HepG2 (cell line): ENCODE results near the gene LASP1. TPM values are rescaled to one million over a fixed set of nuclear protein-coding genes. Genes with fewer than 3 reads are reported as not detected.
A peak's percentile ranks its signal among the peaks of the same experiment; 100 is the strongest.

ENCODE experiments used
- AKAP8 ChIP-seq: sonication (generic); formaldehyde crosslinking; IDR thresholded peaks from 2 replicates; pipeline ENCODE4 v1.5.1; 2020; ENCODE audit warnings: mild to moderate bottlenecking, missing genetic modification reagents
- FOSL1 ChIP-seq: sonication (generic); formaldehyde crosslinking; IDR thresholded peaks from 2 replicates; pipeline ENCODE4 v1.9.0; 2021; ENCODE audit warnings: missing genetic modification reagents, borderline replicate concordance
- HDAC6 ChIP-seq: fragments of 200-600 bp; sonication (generic); IDR thresholded peaks from 2 replicates; pipeline ENCODE4 v1.7.0; 2017; ENCODE audit warnings: mild to moderate bottlenecking, antibody characterized with exemption, low read length, low read depth
- KDM5B ChIP-seq: sonication (generic); formaldehyde crosslinking; IDR thresholded peaks from 2 replicates; pipeline ENCODE4 v1.4.0; 2020; ENCODE audit warnings: missing genetic modification reagents, mild to moderate bottlenecking, borderline replicate concordance
- KDM6A ChIP-seq: IDR thresholded peaks from 2 replicates; pipeline ENCODE4 v1.6.1; 2016; ENCODE audit warnings: low read depth
- KLF6 ChIP-seq: IDR thresholded peaks from 2 replicates; pipeline ENCODE4 v1.8.0; 2016; ENCODE audit warnings: missing biosample characterization, missing genetic modification reagents
- PHF5A ChIP-seq: IDR thresholded peaks from one replicate; pipeline ENCODE4 v1.6.1; 2018; ENCODE audit warnings: low read depth, missing genetic modification reagents; ENCODE audit not compliant: unreplicated experiment
- RARA ChIP-seq: IDR thresholded peaks from 2 replicates; pipeline ENCODE4 v1.6.1; 2016; ENCODE audit warnings: missing genetic modification reagents, missing compliant biosample characterization
- RXRB ChIP-seq: IDR thresholded peaks from 2 replicates; pipeline ENCODE4 v1.6.1; 2016; ENCODE audit warnings: borderline replicate concordance, missing genetic modification reagents, missing compliant biosample characterization
- TBX2 ChIP-seq: sonication (generic); formaldehyde crosslinking; IDR thresholded peaks from 2 replicates; pipeline ENCODE4 v1.5.0; 2020; ENCODE audit warnings: missing genetic modification reagents, mild to moderate bottlenecking, borderline replicate concordance
- ZBTB20 ChIP-seq: sonication (generic); formaldehyde crosslinking; IDR thresholded peaks from 2 replicates; pipeline ENCODE4 v1.8.1; 2023; ENCODE audit warnings: missing genetic modification reagents, low read depth, mild to moderate bottlenecking, borderline replicate concordance
- ZMYM3 ChIP-seq: sonication (generic); formaldehyde crosslinking; IDR thresholded peaks from 2 replicates; pipeline ENCODE4 v1.5.1; 2020; ENCODE audit warnings: mild to moderate bottlenecking, missing genetic modification reagents
- ZNF292 ChIP-seq: sonication (generic); formaldehyde crosslinking; IDR thresholded peaks from 2 replicates; pipeline ENCODE4 v1.8.1; 2022; ENCODE audit warnings: mild to moderate bottlenecking, low read depth, missing genetic modification reagents, borderline replicate concordance
- ZNF891 ChIP-seq: sonication (generic); formaldehyde crosslinking; IDR thresholded peaks from 2 replicates; pipeline ENCODE4 v1.5.0; 2020; ENCODE audit warnings: mild to moderate bottlenecking, missing genetic modification reagents
- ZSCAN29 ChIP-seq: sonication (generic); formaldehyde crosslinking; conservative IDR thresholded peaks from 2 replicates; pipeline ENCODE4 v1.4.0; 2020; ENCODE audit warnings: mild to moderate bottlenecking, missing genetic modification reagents
- polyA plus RNA-seq, 8 experiments: library from polyadenylated mRNA; depleted of rRNA in 3 of 8; stranded (reverse) in 7 of 8; unstranded in 1 of 8; fragments of >200 nt; fragmentation: Illumina TruSeq in 4 of 8; extraction: Trizol in 4 of 8; gene quantifications; 2 replicates each; pipeline versions ENCODE4 v1.2.1 to v1.2.3, GENCODE V29; 2011 to 2016; ENCODE audit warnings: low read depth in 4 of 8, missing spikeins in 1 of 8, mixed read lengths in 1 of 8; ENCODE audit not compliant: insufficient read depth in 1 of 8
- total RNA-seq, 5 experiments: library from RNA; depleted of rRNA; stranded (reverse); fragments of >200 nt; fragmentation: Illumina TruSeq; extraction: Trizol; gene quantifications; 2 replicates each; pipeline ENCODE4 v1.2.3, GENCODE V29; 2016; ENCODE audit warnings: low read depth in 1 of 5
- TF ChIP-seq, protein P1 (sequence below), 2 experiments: sonication (generic) in 1 of 2; formaldehyde crosslinking in 1 of 2; IDR thresholded peaks; 2 replicates each; pipeline versions ENCODE4 v1.4.0 to v1.6.1; 2016 to 2020; ENCODE audit warnings: borderline replicate concordance in 1 of 2, low read depth in 1 of 2, mild to moderate bottlenecking in 1 of 2, missing genetic modification reagents in 1 of 2
- TF ChIP-seq, protein P2 (sequence below): sonication (generic); formaldehyde crosslinking; IDR thresholded peaks from 2 replicates; pipeline ENCODE4 v1.4.0; 2020; ENCODE audit warnings: missing genetic modification reagents, low read depth, mild to moderate bottlenecking, borderline replicate concordance
- TF ChIP-seq, protein P3 (sequence below): sonication (generic); formaldehyde crosslinking; IDR thresholded peaks from 2 replicates; pipeline ENCODE4 v1.4.0; 2020; ENCODE audit warnings: missing genetic modification reagents, mild to moderate bottlenecking, borderline replicate concordance
- TF ChIP-seq, protein P4 (sequence below): sonication (generic); formaldehyde crosslinking; IDR thresholded peaks from 2 replicates; pipeline ENCODE4 v1.4.0; 2020; ENCODE audit warnings: missing genetic modification reagents

The LASP1 gene
- total and polyA plus RNA-seq, 2 of the 13 experiments (the other 11 are each of a cell fraction or from before 2014, with no cell fraction given), result 70.1 to 97.0 TPM

DNA sequence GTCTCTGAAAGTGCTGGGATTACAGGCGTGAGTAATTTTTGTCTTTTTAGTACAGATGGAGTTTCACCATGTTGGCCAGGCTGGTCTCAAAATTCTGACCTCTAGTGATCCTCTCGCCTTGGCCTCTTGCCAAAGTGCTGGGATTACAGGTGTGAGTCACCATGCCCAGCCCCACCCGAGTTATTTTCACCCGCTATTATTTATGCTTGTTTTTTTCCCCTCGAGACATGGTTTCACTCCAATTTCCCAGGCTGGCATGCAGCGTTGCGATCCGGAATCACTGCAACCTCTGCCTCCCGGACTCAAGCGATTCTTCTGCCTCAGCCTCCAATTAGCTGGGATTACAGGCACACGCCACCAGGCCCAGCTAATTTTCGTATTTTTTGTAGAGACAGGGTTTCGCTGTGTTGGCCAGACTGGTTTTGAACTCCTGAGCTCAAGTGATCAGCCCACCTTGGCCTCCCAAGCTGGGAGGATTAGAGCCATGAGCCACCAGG lies 25.5 kb upstream of the LASP1 start (continued):
- TF ChIP-seq KDM6A (CRISPR knock-in tag) (no peak), ZBTB20 (peak; percentile 53; the same call in 1 of the 2 replicates), PHF5A (CRISPR knock-in tag) (peak; percentile 24), ZNF292 (CRISPR knock-in tag) (0 out of 2 replicates have a peak, but pooled peaks have one; percentile 37), KDM5B (CRISPR knock-in tag) (no peak), RXRB (0 out of 2 replicates have a peak, but pooled peaks have one; percentile 22), ZSCAN29 (CRISPR knock-in tag) (0 out of 2 replicates have a peak, but pooled peaks have one; percentile 23), KLF6 (CRISPR knock-in tag) (no peak), RARA (0 out of 2 replicates have a peak, but pooled peaks have one; percentile 9), ZNF891 (0 out of 2 replicates have a peak, but pooled peaks have one; percentile 43), AKAP8 (0 out of 2 replicates have a peak, but pooled peaks have one; percentile 34), ZMYM3 (CRISPR knock-in tag) (peak; percentile 51; the same call in 1 of the 2 replicates), FOSL1 (CRISPR knock-in tag) (peak; percentile 45; the same call in 1 of the 2 replicates), TBX2 (CRISPR knock-in tag) (peak; percentile 45; the same call in 1 of the 2 replicates), HDAC6 (no peak)
- TF ChIP-seq, protein P1, sequence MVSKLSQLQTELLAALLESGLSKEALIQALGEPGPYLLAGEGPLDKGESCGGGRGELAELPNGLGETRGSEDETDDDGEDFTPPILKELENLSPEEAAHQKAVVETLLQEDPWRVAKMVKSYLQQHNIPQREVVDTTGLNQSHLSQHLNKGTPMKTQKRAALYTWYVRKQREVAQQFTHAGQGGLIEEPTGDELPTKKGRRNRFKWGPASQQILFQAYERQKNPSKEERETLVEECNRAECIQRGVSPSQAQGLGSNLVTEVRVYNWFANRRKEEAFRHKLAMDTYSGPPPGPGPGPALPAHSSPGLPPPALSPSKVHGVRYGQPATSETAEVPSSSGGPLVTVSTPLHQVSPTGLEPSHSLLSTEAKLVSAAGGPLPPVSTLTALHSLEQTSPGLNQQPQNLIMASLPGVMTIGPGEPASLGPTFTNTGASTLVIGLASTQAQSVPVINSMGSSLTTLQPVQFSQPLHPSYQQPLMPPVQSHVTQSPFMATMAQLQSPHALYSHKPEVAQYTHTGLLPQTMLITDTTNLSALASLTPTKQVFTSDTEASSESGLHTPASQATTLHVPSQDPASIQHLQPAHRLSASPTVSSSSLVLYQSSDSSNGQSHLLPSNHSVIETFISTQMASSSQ (IDR thresholded peaks at IDR 0.05; ENCODE audit: low read depth), result no peak
- TF ChIP-seq, protein P1 (CRISPR knock-in tag; IDR thresholded peaks at IDR 0.05; ENCODE audit: borderline replicate concordance), result no peak
- TF ChIP-seq, protein P2, sequence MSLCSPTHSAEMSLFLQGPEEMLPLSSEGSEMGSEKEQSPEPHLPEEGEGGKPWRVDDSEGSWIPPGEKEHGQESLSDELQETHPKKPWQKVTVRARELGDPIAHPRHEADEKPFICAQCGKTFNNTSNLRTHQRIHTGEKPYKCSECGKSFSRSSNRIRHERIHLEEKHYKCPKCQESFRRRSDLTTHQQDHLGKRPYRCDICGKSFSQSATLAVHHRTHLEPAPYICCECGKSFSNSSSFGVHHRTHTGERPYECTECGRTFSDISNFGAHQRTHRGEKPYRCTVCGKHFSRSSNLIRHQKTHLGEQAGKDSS (CRISPR knock-in tag), result peak; percentile 21; the same call in 1 of the 2 replicates
- TF ChIP-seq, protein P3, sequence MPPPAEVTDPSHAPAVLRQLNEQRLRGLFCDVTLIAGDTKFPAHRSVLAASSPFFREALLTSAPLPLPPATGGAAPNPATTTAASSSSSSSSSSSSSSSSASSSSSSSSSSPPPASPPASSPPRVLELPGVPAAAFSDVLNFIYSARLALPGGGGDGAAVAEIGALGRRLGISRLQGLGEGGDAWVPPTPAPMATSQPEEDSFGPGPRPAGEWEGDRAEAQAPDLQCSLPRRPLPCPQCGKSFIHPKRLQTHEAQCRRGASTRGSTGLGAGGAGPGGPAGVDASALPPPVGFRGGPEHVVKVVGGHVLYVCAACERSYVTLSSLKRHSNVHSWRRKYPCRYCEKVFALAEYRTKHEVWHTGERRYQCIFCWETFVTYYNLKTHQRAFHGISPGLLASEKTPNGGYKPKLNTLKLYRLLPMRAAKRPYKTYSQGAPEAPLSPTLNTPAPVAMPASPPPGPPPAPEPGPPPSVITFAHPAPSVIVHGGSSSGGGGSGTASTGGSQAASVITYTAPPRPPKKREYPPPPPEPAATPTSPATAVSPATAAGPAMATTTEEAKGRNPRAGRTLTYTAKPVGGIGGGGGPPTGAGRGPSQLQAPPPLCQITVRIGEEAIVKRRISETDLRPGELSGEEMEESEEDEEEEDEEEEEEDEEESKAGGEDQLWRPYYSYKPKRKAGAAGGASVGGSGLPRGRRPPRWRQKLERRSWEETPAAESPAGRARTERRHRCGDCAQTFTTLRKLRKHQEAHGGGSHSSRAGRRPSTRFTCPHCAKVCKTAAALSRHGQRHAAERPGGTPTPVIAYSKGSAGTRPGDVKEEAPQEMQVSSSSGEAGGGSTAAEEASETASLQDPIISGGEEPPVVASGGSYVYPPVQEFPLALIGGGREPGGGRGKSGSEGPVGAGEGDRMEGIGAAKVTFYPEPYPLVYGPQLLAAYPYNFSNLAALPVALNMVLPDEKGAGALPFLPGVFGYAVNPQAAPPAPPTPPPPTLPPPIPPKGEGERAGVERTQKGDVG (CRISPR knock-in tag), result 0 out of 2 replicates have a peak, but pooled peaks have one; percentile 30
- TF ChIP-seq, protein P4, sequence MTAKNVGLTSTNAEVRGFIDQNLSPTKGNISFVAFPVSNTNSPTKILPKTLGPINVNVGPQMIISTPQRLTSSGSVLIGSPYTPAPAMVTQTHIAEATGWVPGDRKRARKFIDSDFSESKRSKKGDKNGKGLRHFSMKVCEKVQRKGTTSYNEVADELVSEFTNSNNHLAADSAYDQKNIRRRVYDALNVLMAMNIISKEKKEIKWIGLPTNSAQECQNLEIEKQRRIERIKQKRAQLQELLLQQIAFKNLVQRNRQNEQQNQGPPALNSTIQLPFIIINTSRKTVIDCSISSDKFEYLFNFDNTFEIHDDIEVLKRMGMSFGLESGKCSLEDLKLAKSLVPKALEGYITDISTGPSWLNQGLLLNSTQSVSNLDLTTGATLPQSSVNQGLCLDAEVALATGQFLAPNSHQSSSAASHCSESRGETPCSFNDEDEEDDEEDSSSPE (CRISPR knock-in tag), result 0 out of 2 replicates have a peak, but pooled peaks have one; percentile 18
